Measurements from ENCODE around the gene DUSP10. TPM values are rescaled to one million over a fixed set of nuclear protein-coding genes. Genes with fewer than 3 reads are reported as not detected.

DUSP10 gene
- polyA plus RNA-seq, 3 donors: 2.2 to 10.1 (median 3.4) TPM

DNA sequence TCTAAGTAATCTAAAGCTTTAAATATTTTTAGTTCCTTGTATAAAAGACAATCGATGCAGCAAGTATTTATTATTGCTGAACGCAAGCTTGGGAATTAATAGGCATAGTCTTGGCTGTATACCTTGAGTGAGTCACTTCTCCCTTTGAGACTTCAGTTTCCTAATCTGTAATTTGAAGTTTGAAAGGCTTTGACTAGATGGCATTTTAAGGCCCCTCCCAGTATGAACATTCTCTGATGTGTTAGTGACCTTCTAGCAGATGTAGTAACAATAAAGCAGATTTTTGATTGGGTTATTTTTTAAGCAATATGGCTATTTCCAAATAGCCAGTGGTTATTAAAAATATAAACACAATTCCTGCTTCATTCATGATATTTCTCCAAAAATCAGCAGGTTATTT, 58.2 kb downstream of the DUSP10 start:
- no peak overlapping the region for H3K27ac ChIP-seq (ENCODE audit: low read depth, low read length)
- 75 to 87% (median 79%) methylated on average over 2 of the region's 2 CpGs for WGBS, 3 donors

DNA sequence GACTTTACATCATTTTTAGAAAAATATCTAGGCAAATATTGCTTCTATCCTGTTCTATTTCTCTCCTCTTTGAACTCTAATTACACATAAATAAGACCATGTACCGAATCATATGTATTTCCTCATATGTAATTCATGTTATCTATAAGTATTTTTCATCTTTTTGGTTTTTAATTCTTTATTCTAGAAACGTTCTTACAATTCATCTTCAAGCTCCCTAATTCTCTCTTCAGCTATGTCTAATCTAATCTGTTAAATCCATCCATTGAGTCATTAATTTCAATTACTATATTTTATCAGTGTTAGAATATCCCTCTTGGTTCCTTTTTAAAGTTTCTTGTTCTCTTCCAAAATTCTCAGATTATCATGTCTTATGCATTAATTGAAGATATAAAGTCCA, 61.8 kb downstream of the DUSP10 start:
- WGBS, 3 donors: 65 to 86% (median 86%) methylated on average over 2 of the region's 2 CpGs
- H3K27ac ChIP-seq (ENCODE audit: low read depth, low read length): no peak overlapping the region

DNA sequence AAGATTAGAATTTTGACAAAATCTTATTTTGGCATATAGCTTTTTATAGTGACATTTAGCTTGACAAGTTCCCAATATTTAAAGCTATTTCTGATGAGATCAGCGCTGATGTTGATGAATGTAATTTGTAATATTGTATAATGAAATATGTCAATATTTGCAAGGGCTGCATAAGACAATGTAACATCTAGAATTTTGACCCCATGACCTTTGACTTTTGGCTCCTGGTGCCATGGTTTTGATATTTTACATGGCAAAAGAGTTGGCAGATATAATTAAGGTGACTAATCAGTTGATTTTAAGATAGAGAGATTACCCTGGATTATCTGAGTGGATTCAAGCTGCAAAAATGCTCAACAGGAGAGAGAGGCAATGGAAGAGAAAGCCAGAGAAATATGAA, 63.9 kb downstream of the DUSP10 start:
- H3K27ac ChIP-seq (ENCODE audit: low read depth, low read length): no peak overlapping the region
- WGBS, 3 donors: 87 to 97% (median 88%) methylated on average over 1 of the region's 1 CpG

DNA sequence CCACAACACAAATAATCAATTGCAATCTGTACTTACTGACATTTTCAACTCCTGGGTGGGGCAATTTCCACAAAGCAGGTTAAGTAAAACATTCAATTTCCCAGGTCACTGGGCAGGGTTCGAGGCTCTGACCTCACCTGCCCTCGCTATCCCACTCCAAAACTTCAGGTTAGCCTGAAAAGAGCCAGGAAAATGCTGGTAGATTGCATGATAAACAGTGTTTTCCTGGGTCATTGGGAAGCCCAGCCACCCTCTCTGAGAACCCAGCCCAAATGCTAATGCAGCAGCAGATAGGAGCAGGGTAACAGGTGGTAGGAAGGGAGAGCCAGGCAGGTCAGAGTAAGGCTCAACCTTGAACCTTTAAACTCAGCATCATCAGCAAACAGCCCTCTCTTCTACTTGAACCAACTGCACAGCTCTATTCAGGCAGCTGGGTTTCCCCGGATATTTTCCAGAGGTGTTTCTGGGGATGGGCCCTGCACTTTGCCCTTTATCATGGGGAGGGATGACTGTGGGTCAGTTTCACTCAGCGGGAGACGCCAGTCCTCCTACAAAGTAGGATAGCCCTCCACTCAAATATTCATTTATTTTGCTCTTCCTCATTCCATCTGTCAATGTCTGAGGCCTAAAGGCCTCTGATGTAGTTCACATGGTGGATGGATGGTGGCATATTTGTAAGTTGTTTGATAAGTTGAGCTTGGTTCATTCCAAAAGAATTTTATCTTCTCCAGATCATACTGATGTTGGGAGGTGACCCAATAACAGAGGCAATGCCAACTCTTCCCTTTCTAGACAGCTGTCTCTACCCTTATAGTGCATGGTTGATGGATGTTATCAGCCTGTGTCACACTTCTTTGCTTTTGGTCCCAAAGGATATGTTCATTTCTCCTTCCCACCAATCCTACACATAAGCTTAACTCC, 65.7 kb downstream of the DUSP10 start:
- WGBS, 3 donors: 57 to 93% (median 86%) methylated on average over 5 of the region's 5 CpGs

DNA sequence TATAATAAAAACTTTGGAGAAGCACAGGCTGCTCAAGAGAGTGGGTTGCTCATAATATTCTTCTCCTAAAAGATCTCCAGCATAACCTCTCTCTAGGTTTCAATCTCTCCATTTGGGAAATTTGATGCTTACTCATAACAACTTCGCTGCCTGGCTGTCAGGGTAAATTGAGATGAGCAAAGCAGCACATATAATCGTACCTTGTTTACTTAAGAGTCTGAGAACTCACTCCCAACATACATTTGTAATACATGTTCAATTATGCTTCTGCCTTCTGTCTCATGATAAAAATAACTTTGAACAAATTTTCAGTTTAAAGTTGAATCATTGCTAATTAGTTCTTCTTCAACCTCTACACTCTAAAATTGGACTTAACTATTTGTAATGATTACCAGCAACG, 68.9 kb downstream of the DUSP10 start:
- WGBS, 3 donors: 45 to 91% (median 82%) methylated on average over 3 of the region's 3 CpGs
- no peak overlapping the region for H3K27ac ChIP-seq (ENCODE audit: low read depth, low read length)

More for the DNA sequence above, 65.7 kb downstream of the DUSP10 start:
- no peak overlapping the region for H3K27ac ChIP-seq (ENCODE audit: low read depth, low read length)

DNA sequence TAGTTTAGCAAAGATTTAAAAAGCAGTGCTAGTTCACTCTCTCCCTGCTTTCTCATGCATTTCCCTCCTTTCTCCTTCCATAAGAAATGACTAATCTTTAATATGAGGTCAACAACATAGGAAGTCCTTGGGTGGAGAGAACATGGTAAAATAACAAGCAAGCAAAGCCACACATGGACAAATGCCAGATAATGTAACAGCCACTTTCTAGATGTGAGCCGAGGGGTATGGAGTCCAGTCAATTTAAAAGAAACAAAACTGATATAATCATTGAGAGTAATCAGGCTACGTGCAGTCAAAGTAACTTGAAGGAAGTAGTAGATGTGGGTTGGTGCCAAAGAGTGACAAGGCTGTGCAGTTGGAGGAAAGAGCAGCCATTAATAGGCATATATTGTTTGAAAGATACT, 69.6 kb downstream of the DUSP10 start:
- no peak overlapping the region for H3K27ac ChIP-seq (ENCODE audit: low read depth, low read length)
- 62 to 76% (median 66%) methylated on average over 2 of the region's 2 CpGs for WGBS, 3 donors

DNA sequence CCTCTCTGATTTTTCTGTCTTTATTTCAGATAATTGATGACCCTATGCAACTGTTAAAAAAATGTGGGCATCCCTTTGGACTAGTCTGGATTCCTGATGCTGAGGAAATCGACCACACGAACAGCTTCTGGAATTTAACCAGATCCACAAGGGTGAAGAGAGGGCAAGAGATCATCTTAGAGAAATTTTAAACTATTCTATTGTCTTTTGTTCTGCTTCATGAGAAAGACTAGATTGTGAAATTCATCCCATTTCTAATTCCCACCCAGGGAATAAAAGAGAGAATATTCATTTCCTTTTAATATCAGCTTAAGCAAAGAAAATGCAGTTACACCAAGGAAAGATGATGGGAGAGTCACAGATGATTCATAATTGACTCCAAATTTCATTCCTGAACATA, 71.8 kb downstream of the DUSP10 start:
- 60 to 69% (median 64%) methylated on average over 2 of the region's 2 CpGs for WGBS, 3 donors
- no peak overlapping the region for H3K27ac ChIP-seq (ENCODE audit: low read depth, low read length)

DNA sequence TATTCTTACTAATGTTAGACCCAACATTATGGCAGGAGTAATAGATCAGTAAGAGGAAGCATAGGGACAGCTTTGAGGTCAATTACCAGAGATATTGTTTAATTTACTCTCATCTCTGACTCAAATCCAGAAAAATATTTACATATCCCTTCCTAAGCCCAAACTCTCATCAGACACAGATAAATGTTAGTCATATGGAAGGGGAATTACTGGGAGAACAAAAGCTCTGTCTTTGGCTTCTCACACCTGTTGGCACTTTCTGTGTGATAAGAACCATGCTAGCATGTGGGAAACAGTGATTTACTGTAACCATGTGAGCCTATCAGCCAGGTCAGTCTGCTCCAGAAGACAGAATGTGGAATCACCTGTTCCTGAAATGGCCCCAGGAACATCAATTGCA, 72.4 kb downstream of the DUSP10 start:
- no peak overlapping the region for H3K27ac ChIP-seq (ENCODE audit: low read depth, low read length)

DNA sequence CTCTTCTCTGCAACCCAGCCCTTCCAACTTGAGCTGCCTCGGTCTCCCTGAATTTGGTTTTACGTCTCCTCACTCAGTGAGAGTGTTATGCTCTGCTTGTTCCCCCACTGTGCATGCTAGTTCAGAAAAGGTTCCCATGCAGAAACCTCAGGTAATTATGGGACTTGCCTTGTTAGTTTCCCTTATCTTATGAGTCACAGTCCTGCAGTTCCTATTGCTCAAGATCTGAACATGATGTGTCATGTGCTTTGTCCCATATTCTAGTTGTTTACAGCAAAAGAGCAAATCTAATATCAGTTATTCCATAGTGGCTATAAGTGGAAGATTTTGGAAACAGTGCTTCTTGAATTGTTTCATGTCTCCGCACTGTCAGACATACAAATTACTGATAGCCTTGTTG, 74.4 kb downstream of the DUSP10 start:
- WGBS, 3 donors: 93 to 94% (median 94%) methylated on average over 3 of the region's 3 CpGs
- H3K27ac ChIP-seq (ENCODE audit: low read depth, low read length): no peak overlapping the region

DNA sequence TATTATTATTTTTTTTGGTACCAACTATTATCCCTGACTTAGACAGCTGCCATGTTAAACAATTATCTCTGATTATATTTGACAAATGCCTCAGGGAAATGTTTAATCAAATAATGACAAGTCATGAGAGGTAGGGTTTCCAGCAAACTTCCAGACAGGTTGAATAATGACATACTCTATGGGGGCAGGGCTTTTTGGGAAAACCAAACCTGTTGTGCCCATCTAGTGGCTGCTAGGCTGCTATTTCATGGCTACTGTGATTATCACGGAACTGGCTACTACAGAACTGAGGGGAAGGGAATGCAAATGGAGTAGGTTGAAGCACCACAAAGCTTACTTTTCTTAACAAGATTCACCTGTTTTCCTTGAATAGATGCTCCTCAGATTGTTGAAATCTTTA, 77.6 kb downstream of the DUSP10 start:
- 0 to 79% (median 43%) methylated on average over 1 of the region's 1 CpG for WGBS, 3 donors
- no peak overlapping the region for H3K27ac ChIP-seq (ENCODE audit: low read depth, low read length)

DNA sequence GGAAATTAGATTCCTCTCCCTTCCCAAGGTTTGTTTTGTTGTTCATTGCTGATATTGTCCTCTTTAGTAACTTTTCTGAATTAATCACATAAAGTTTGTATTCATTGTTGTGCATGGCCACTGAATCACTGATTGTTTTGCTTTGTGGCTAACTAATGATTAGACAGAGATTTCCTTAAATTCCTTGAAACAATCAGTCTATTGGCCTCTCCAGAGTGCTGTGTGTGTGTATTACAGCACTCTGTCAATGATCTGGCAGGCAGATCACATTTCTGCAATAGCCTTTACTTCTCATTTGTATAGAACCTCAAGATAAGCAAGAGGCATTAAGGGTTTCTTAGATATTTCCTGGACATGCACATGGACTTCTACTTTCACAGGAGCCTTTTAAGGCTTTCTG, 78.6 kb downstream of the DUSP10 start:
- no peak overlapping the region for H3K27ac ChIP-seq (ENCODE audit: low read depth, low read length)

DNA sequence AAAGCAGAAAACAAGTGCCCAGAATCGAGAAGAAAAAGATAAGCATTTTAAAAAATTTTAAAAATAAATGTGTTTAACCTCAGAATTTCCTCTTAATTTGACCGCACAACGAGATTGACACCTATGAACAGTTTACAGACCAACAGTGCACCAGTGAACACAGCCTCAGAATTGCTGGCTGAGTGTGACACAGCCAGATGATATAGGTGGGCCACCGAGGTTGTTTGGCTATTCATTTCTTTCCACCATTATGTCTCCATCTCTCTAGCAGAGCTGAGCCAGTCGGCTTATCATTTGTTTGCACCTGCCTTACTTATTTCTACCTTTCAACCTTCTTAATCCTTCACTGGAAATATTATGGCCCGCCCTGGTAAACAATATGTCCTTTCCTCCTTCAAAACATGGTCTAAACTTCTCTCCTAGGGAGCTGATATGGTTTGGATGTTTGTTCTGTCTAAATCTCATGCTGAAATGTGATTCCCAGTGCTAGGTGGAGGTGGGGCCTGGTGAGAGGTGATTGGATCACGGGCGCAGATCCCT, 86.1 kb downstream of the DUSP10 start:
- H3K27ac ChIP-seq (ENCODE audit: low read depth, low read length): no peak overlapping the region
- 73 to 89% (median 85%) methylated on average over 8 of the region's 8 CpGs for WGBS, 3 donors

Data from adipose tissue (tissue), 3 donors.